HG03060 (cell line): ENCODE data around the gene MT1HL1.
A peak's percentile ranks its signal among the peaks of the same experiment; 100 is the strongest.

Experiments used
- ATAC-seq: cut with Tn5 transposase; IDR thresholded peaks from one replicate; pipeline ENCODE4 v1.9.1; 2021; ENCODE audit warnings: low read depth, moderate number of reproducible peaks; ENCODE audit not compliant: unreplicated experiment

Gene MT1HL1

GRCh38 chr1:237004116-237004515 lies at the start of gene MT1HL1:
TSS of gene MT1HL1 (minus strand) at chr1:237004441. CDS start at chr1:237004372, 69 bp downstream.
- no peak for ATAC-seq

- ATAC-seq = no peak
Observed at GRCh38 chr1:237050915-237051314, 46.7 kb upstream of the MT1HL1 start.

GRCh38 chr1:237050185-237050584 lies 45.9 kb upstream of the MT1HL1 start:
- ATAC-seq = no peak

GRCh38 chr1:237048803-237049202 lies 44.6 kb upstream of the MT1HL1 start:
- ATAC-seq = no peak

GRCh38 chr1:237045278-237046016 lies 41.2 kb upstream of the MT1HL1 start:
- ATAC-seq = no peak

- no peak for ATAC-seq
Observed at GRCh38 chr1:237043846-237044636, 39.8 kb upstream of the MT1HL1 start.

GRCh38 chr1:237042892-237043576 lies 38.8 kb upstream of the MT1HL1 start:
- no peak for ATAC-seq

GRCh38 chr1:237042526-237042891 lies 38.3 kb upstream of the MT1HL1 start:
- ATAC-seq = no peak

GRCh38 chr1:237041795-237042525 lies 37.7 kb upstream of the MT1HL1 start, which contains the start of gene RYR2:
TSS of gene RYR2 (plus strand) at chr1:237042184. CDS start at chr1:237042522, 338 bp downstream.
- no peak for ATAC-seq

GRCh38 chr1:237041461-237041794 lies 37.2 kb upstream of the MT1HL1 start:
- no peak for ATAC-seq

GRCh38 chr1:237040823-237041222 lies 36.6 kb upstream of the MT1HL1 start:
- no peak for ATAC-seq

- ATAC-seq = no peak
Observed at GRCh38 chr1:237038211-237038610, 34.0 kb upstream of the MT1HL1 start.

GRCh38 chr1:237035759-237036158 lies 31.5 kb upstream of the MT1HL1 start:
- no peak for ATAC-seq

GRCh38 chr1:237033804-237034203 lies 29.6 kb upstream of the MT1HL1 start:
- no peak for ATAC-seq

- no peak for ATAC-seq
Observed at GRCh38 chr1:237033061-237033460, 28.8 kb upstream of the MT1HL1 start.

GRCh38 chr1:237032029-237032428 lies 27.8 kb upstream of the MT1HL1 start:
- ATAC-seq = peak; percentile 95

- no peak for ATAC-seq
Observed at GRCh38 chr1:237031480-237031879, 27.2 kb upstream of the MT1HL1 start.

- ATAC-seq = no peak
Observed at GRCh38 chr1:237029850-237030535, 25.8 kb upstream of the MT1HL1 start.

GRCh38 chr1:237029240-237029639 lies 25.0 kb upstream of the MT1HL1 start:
- ATAC-seq = no peak
